GM12872 (cell line): ENCODE results near the gene LARP4B.

Source experiments
- CTCF ChIP-seq: IDR thresholded peaks from 3 replicates; pipeline ENCODE4 v1.5.1; 2011; ENCODE audit warnings: low read depth, mild to moderate bottlenecking, low read length, moderate library complexity; ENCODE audit not compliant: insufficient read depth

Gene LARP4B

GRCh38 chr10:905503-905902, 26.0 kb downstream of the LARP4B start:
- TF ChIP-seq CTCF, result no peak

- no peak for TF ChIP-seq CTCF
Measured at GRCh38 chr10:904403-904802, 27.1 kb downstream of the LARP4B start.

GRCh38 chr10:898141-898540, 33.4 kb downstream of the LARP4B start:
- no peak for TF ChIP-seq CTCF

- no peak for TF ChIP-seq CTCF
Measured at GRCh38 chr10:896982-897381, 34.5 kb downstream of the LARP4B start.

GRCh38 chr10:895324-895723, 36.2 kb downstream of the LARP4B start:
- no peak for TF ChIP-seq CTCF

GRCh38 chr10:878895-879294, 52.6 kb downstream of the LARP4B start:
- no peak for TF ChIP-seq CTCF

- TF ChIP-seq CTCF, result no peak
Measured at GRCh38 chr10:878333-878759, 53.2 kb downstream of the LARP4B start.

- no peak for TF ChIP-seq CTCF
Measured at GRCh38 chr10:876438-876837, 55.1 kb downstream of the LARP4B start.
